ENCODE measurements around the gene HNRNPL.
"Not testable (repeated sequence)": the region's sequence is repeated elsewhere in the genome, so short reads cannot be mapped to it uniquely, and the experiment has no call there.

HNRNPL gene

GRCh38 chr19:38869160-38869835, 19.5 kb upstream of the HNRNPL start:
- DNase-seq = peak; percentile 54

GRCh38 chr19:38868551-38868950, 18.8 kb upstream of the HNRNPL start:
- DNase-seq = no peak

GRCh38 chr19:38867171-38867780, 17.5 kb upstream of the HNRNPL start:
- DNase-seq = no peak

- peak; percentile 68 for DNase-seq
Observed at GRCh38 chr19:38862321-38863059, 12.7 kb upstream of the HNRNPL start.

GRCh38 chr19:38861368-38861767, 11.6 kb upstream of the HNRNPL start:
- DNase-seq = no peak

- DNase-seq = not testable (repeated sequence)
Observed at GRCh38 chr19:38859631-38860204, 9.9 kb upstream of the HNRNPL start.

- DNase-seq = no peak
Observed at GRCh38 chr19:38856813-38857212, 7.0 kb upstream of the HNRNPL start.

GRCh38 chr19:38855751-38856150, 6.0 kb upstream of the HNRNPL start:
- not testable (repeated sequence) for DNase-seq

GRCh38 chr19:38854961-38855360, 5.2 kb upstream of the HNRNPL start:
- DNase-seq = peak; percentile 59

GRCh38 chr19:38853214-38853613, 3.4 kb upstream of the HNRNPL start:
- DNase-seq = no peak

GRCh38 chr19:38852231-38853044, 2.7 kb upstream of the HNRNPL start:
- DNase-seq = peak; percentile 70

GRCh38 chr19:38851622-38852230, 1.9 kb upstream of the HNRNPL start:
- DNase-seq = peak; percentile 91

GRCh38 chr19:38850976-38851621, 1.3 kb upstream of the HNRNPL start:
- DNase-seq = peak; percentile 74

GRCh38 chr19:38850436-38850975, 720 bp upstream of the HNRNPL start:
- DNase-seq = no peak

- DNase-seq = peak; percentile 98
Observed at GRCh38 chr19:38849147-38849859, 483 bp downstream of the HNRNPL start.

- DNase-seq = no peak
Observed at GRCh38 chr19:38848299-38849146, 1.3 kb downstream of the HNRNPL start.

GRCh38 chr19:38846097-38846496, 3.7 kb downstream of the HNRNPL start:
- no peak for DNase-seq

- DNase-seq = no peak
Observed at GRCh38 chr19:38845374-38846024, 4.3 kb downstream of the HNRNPL start.

GRCh38 chr19:38844093-38844686, 5.6 kb downstream of the HNRNPL start:
- no peak for DNase-seq
